Stimulated activated CD8-positive, alpha-beta memory T cell treated with anti-CD3 and anti-CD28 coated beads, Interleukin-7, amount 100 ng/mL, for 24 hours (primary cell): ENCODE data around the gene MBNL3.

Experiments used
- DNase-seq: peaks from one replicate; pipeline ENCODE4 v3.0.0-alpha.2; 2020; ENCODE audit warnings: low read depth

MBNL3 gene

GRCh38 chrX:132414404-132414803, 74.4 kb downstream of the MBNL3 start:
- no peak for DNase-seq

GRCh38 chrX:132413459-132413858, 75.4 kb downstream of the MBNL3 start:
- no peak for DNase-seq

- no peak for DNase-seq
Measured at GRCh38 chrX:132412208-132412607, 76.6 kb downstream of the MBNL3 start.

GRCh38 chrX:132411310-132411977, 77.4 kb downstream of the MBNL3 start:
- no peak for DNase-seq

- no peak for DNase-seq
Measured at GRCh38 chrX:132409780-132410556, 78.9 kb downstream of the MBNL3 start.

- no peak for DNase-seq
Measured at GRCh38 chrX:132407691-132408090, 81.1 kb downstream of the MBNL3 start.

- no peak for DNase-seq
Measured at GRCh38 chrX:132406106-132406505, 82.7 kb downstream of the MBNL3 start.

GRCh38 chrX:132404266-132404665, 84.6 kb downstream of the MBNL3 start:
- no peak for DNase-seq

- no peak for DNase-seq
Measured at GRCh38 chrX:132401935-132402334, 86.9 kb downstream of the MBNL3 start.

GRCh38 chrX:132400706-132401105, 88.1 kb downstream of the MBNL3 start:
- no peak for DNase-seq

GRCh38 chrX:132395645-132396044, 93.2 kb downstream of the MBNL3 start:
- no peak for DNase-seq

- no peak for DNase-seq
Measured at GRCh38 chrX:132395026-132395425, 93.8 kb downstream of the MBNL3 start.

GRCh38 chrX:132394591-132394990, 94.2 kb downstream of the MBNL3 start:
- no peak for DNase-seq

- no peak for DNase-seq
Measured at GRCh38 chrX:132393992-132394391, 94.8 kb downstream of the MBNL3 start.

- DNase-seq = no peak
Measured at GRCh38 chrX:132393485-132393884, 95.4 kb downstream of the MBNL3 start.

GRCh38 chrX:132393085-132393484, 95.8 kb downstream of the MBNL3 start:
- DNase-seq = no peak

GRCh38 chrX:132390792-132391191, 98.0 kb downstream of the MBNL3 start:
- DNase-seq = no peak

- no peak for DNase-seq
Measured at GRCh38 chrX:132389480-132389879, 99.4 kb downstream of the MBNL3 start.

GRCh38 chrX:132388371-132388770, 100.5 kb downstream of the MBNL3 start:
- DNase-seq = no peak

- DNase-seq = no peak
Measured at GRCh38 chrX:132384301-132384700, 104.5 kb downstream of the MBNL3 start.

- no peak for DNase-seq
Measured at GRCh38 chrX:132382068-132382467, 106.8 kb downstream of the MBNL3 start.

- no peak for DNase-seq
Measured at GRCh38 chrX:132378281-132378680, 110.6 kb downstream of the MBNL3 start.

- no peak for DNase-seq
Measured at GRCh38 chrX:132375941-132376340, 112.9 kb downstream of the MBNL3 start.

GRCh38 chrX:132373610-132374009, 115.2 kb downstream of the MBNL3 start:
- no peak for DNase-seq
